SH-SY5Y (cell line): ENCODE measurements around the gene SPATA46.

Source experiments
- GATA2 ChIP-seq: IDR thresholded peaks from 2 replicates; pipeline ENCODE4 v1.6.1; 2011; ENCODE audit warnings: mild to moderate bottlenecking, low read depth, low read length
- GATA3 ChIP-seq: IDR thresholded peaks from 2 replicates; pipeline ENCODE4 v1.6.1; 2011; ENCODE audit warnings: low read depth, mild to moderate bottlenecking, low read length, moderate library complexity

SPATA46 gene

GRCh38 chr1:162376691-162377090 lies at the start of gene SPATA46:
TSS of gene SPATA46 (minus strand) at chr1:162376854. CDS start at chr1:162376790, 64 bp downstream.
- TF ChIP-seq GATA3, result no peak; the same call in 1 of the 2 replicates
- TF ChIP-seq GATA2, result no peak

GRCh38 chr1:162422662-162423375 lies 46.2 kb upstream of the SPATA46 start:
- TF ChIP-seq GATA3 (no peak), GATA2 (no peak)

GRCh38 chr1:162421258-162422164 lies 44.9 kb upstream of the SPATA46 start:
- TF ChIP-seq GATA3 (no peak), GATA2 (no peak)

GRCh38 chr1:162420120-162420519 lies 43.5 kb upstream of the SPATA46 start:
- no peak for TF ChIP-seq GATA2
- no peak for TF ChIP-seq GATA3

DNA sequence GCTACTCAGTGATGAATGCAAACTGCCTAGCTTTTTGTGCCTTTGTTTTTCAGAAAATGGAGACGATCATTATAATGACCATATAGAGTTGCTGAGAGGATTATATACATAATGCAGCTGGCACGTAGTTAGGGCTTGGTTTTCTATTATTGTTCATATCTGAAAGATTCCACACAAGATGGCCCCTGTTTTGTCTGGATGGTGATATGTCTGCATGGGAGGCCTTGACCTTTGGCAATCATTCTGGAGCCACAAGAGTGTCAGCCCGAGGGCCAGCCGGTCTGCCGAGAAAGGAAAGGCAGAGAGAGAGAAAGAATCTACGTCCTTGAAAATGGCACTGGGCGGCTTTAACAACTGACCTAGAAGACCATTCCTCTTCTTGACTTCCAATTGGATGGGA lies 41.0 kb upstream of the SPATA46 start:
- TF ChIP-seq GATA3, result no peak
- no peak for TF ChIP-seq GATA2

DNA sequence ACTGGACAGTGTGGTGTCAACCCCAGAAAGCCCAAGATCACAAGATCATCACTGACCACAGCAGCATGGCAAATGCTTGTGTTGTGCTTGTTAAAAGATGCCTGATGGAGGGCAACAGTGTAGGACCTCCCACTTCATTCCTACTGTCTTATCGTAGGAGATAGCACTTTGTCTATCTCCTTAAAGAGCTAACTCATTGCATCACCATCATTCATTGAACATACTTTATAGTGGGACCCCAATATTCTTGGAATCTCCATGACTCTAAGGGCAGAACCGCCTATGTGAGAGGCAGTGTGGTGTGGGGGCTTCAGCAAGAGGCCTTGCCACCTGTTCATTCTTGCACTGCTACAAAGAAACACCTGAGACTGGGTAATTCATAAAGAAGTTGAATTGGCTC lies 40.3 kb upstream of the SPATA46 start:
- TF ChIP-seq GATA2 (no peak), GATA3 (no peak)

- TF ChIP-seq GATA3 (no peak), GATA2 (no peak)
Observed at GRCh38 chr1:162416215-162416614, 39.6 kb upstream of the SPATA46 start.

DNA sequence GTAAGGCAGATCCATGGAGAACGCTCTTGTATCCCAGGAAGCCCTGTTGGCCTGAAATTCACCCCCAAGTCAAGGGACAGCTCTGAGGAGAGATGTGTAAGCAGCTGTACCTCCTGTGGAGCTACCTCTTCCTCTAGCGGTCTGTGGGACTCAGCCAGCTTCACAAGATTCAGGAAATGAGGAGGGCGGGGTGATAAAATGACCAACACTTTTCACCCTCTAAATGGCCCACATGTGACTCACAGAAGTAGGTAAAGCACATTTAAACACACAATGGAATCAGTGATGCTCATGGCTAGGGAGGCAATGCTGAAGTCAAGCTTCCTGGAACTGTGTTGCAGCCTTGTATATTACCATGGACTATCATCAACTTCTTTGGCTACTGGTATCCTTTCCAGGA lies 35.3 kb upstream of the SPATA46 start, which contains the start of gene SH2D1B:
Gene SH2D1B (minus strand): TSS at position 135 of the 400 bp plus-strand sequence. CDS start 120 bp downstream, at position 15.
- TF ChIP-seq GATA3 (no peak), GATA2 (no peak)

- no peak for TF ChIP-seq GATA3
- no peak for TF ChIP-seq GATA2
Observed at GRCh38 chr1:162407539-162407938, 30.9 kb upstream of the SPATA46 start.

DNA sequence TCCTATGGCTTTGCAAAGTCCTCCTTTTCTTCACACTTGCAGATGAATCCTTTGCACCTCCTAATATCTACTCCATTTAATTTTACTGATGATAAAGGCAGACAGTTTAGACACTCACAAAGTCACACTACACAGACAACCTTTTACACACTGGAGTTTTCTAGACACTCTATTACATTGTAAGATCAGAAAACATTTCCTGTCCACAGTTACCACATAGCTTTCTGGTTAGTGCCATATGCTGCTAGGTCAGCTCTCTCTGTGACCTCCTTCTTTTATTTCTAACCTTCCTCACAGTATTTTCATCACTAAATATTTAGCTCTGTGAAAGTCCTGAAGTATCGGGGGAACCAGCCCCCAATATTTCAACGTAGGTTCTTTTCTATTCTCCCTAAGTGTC lies 30.2 kb upstream of the SPATA46 start:
- TF ChIP-seq GATA2, result no peak
- no peak for TF ChIP-seq GATA3

- TF ChIP-seq GATA3, result no peak
- TF ChIP-seq GATA2, result no peak
Observed at GRCh38 chr1:162405800-162406199, 29.1 kb upstream of the SPATA46 start.

- no peak for TF ChIP-seq GATA2
Observed at GRCh38 chr1:162404550-162405160, 28.0 kb upstream of the SPATA46 start.

DNA sequence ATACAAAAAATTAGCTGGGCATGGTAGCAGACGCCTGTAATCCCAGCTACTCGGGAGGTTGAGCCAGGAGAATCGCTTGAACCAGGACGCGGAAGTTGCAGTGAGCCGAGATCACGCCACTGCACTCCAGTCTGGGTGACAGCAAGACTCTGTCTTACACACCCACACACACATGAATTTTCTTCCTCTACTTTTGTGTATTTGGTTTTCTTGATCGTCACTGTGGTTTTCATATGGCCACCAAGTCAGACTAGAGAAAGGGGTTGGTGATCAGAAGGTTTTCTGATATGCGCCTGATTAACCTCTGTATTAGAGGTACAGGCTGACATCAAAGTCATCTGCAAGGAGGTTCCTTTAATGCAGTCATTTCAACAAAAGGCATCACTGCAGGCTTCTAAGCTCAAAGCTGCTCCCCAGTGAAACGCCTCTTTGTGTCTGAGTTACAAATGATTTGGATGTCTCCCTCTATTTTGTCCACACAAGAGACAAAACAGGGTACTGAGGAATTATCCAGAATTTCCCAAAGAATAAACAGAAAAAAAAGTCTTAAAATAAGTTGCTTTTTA lies 24.2 kb upstream of the SPATA46 start:
- no peak for TF ChIP-seq GATA2
- TF ChIP-seq GATA3, result no peak

DNA sequence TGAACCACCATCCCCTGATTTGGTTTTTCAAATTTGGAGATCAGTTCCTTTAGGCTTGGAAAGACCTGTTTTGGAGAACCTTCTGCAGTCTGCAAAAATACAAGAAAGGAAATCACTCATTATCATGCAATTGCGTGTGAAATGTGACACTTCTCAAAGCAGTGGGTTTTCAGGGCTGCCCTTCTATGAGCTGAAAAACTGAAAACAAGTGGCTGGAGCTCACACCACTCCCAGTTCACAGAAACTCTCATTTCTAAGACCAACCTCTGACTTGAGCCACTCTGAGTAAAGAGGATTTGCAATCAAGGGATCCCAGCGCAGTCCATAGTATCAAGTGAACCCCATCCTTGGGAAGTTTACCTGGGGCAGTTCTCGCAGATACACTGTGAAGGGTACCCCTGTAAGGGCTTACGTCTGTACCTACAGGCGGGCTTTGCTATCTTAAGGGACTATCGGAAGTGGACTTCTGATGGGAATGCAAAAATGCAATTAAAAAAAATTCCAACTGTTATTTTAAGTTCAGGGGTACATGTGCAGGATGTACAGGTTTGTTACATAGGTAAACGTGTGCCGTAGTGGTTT lies 22.4 kb upstream of the SPATA46 start:
- TF ChIP-seq GATA2 (no peak), GATA3 (no peak)
